ENCODE data around the gene SCN2A.
"Not testable (repeated sequence)": the region's sequence is repeated elsewhere in the genome, so short reads cannot be mapped to it uniquely, and the experiment has no call there.

DNA sequence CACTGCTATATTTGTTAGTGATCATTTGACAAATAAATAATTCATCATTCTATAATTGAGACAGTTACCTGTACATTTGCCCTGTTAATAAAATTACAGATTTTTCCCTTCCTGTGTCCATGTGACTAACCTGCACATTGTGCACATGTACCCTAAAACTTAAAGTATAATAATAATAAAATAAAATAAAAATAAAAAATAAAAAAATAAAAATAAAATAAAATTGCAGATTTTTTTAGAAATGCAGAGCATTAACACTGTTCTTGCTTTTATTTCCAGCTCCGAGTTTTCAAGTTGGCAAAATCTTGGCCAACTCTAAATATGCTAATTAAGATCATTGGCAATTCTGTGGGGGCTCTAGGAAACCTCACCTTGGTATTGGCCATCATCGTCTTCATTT is 105.1 kb downstream of the SCN2A start:
- not testable (repeated sequence) for TF ChIP-seq EZH2 (IDR thresholded peaks at IDR 0.05; ENCODE audit: borderline replicate concordance, low read length)
- TF ChIP-seq, protein P1, sequence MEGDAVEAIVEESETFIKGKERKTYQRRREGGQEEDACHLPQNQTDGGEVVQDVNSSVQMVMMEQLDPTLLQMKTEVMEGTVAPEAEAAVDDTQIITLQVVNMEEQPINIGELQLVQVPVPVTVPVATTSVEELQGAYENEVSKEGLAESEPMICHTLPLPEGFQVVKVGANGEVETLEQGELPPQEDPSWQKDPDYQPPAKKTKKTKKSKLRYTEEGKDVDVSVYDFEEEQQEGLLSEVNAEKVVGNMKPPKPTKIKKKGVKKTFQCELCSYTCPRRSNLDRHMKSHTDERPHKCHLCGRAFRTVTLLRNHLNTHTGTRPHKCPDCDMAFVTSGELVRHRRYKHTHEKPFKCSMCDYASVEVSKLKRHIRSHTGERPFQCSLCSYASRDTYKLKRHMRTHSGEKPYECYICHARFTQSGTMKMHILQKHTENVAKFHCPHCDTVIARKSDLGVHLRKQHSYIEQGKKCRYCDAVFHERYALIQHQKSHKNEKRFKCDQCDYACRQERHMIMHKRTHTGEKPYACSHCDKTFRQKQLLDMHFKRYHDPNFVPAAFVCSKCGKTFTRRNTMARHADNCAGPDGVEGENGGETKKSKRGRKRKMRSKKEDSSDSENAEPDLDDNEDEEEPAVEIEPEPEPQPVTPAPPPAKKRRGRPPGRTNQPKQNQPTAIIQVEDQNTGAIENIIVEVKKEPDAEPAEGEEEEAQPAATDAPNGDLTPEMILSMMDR (IDR thresholded peaks at IDR 0.05; ENCODE audit: low read length): not testable (repeated sequence)

All from OCI-LY1 (cell line).